Tibial artery (tissue), 4 donors: ENCODE data around the gene MYRIP.

ENCODE experiments used
- DNase-seq, 2 donors: peaks; one replicate each; pipeline ENCODE4 v3.0.0-alpha.2; 2019
- H3K27ac ChIP-seq, 2 donors: fragments of 200-600 bp; sonication (generic) in 1 of 2; 1 replicate in 1 of 2; 2 replicates in 1 of 2; pipeline ENCODE4 v1.5.1; 2018 to 2019; ENCODE audit warnings: mild to moderate bottlenecking in 1 of 2
- H3K27me3 ChIP-seq, 2 donors: fragments of 200-600 bp; sonication (generic) in 1 of 2; one replicate each; pipeline versions ENCODE4 v1.5.1 to v1.6.0; 2016 to 2019
- H3K36me3 ChIP-seq, 3 donors: fragments of 200-600 bp; sonication (generic) in 2 of 3; one replicate each; pipeline ENCODE4 v1.5.1; 2016 to 2019; ENCODE audit warnings: mild to moderate bottlenecking in 2 of 3
- H3K4me1 ChIP-seq, 4 donors: fragments of 200-600 bp; sonication (generic) in 2 of 4; 1 replicate in 3 of 4; 2 replicates in 1 of 4; pipeline ENCODE4 v1.5.1; 2016 to 2019
- H3K4me3 ChIP-seq, 2 donors: fragments of 200-600 bp; sonication (generic) in 1 of 2; 1 replicate in 1 of 2; 2 replicates in 1 of 2; pipeline ENCODE4 v1.5.1; 2018 to 2019; ENCODE audit warnings: mild to moderate bottlenecking in 2 of 2
- H3K9me3 ChIP-seq, 3 donors: fragments of 200-600 bp; sonication (generic) in 1 of 3; one replicate each; pipeline ENCODE4 v1.5.1; 2016 to 2019
- CTCF ChIP-seq, 2 experiments: fragments of 200-600 bp in 1 of 2; fragments of 450-650 bp in 1 of 2; IDR thresholded peaks; one replicate each; pipeline ENCODE4 v1.5.1; 2017 to 2019; ENCODE audit warnings: antibody characterized with exemption in 2 of 2, mild to moderate bottlenecking in 1 of 2, moderate library complexity in 1 of 2
- intact Hi-C: fragments of 100-400 bp; cut with DNase I; formaldehyde crosslinking; loops from one replicate; pipeline ENCODE4 v1.15.0; 2023; ENCODE audit warnings: low total_unique reads

MYRIP gene

GRCh38 chr3:40207796-40208195, 398.4 kb downstream of the MYRIP start:
- no peaks in the 10 kb centered on the region for H3K27me3 ChIP-seq

GRCh38 chr3:40208251-40208650, 398.8 kb downstream of the MYRIP start:
- no peaks in the 10 kb centered on the region for H3K4me1 ChIP-seq
- no peaks in the 10 kb centered on the region for H3K9me3 ChIP-seq
- TF ChIP-seq CTCF (IDR thresholded peaks at IDR 0.05) = no peak
- no peaks in the 10 kb centered on the region for H3K27me3 ChIP-seq
- H3K27ac ChIP-seq = no peak overlapping the region
- intact Hi-C loops = no loop called here
- DNase-seq = no peak
- no peaks in the 10 kb centered on the region for H3K36me3 ChIP-seq
- no peak overlapping the region for H3K4me3 ChIP-seq

More at GRCh38 chr3:40207796-40208195, 398.4 kb downstream of the MYRIP start:
- no peak overlapping the region for H3K27ac ChIP-seq
- TF ChIP-seq CTCF (IDR thresholded peaks at IDR 0.05) = no peak
- no peaks in the 10 kb centered on the region for H3K4me1 ChIP-seq
- no peaks in the 10 kb centered on the region for H3K9me3 ChIP-seq
- intact Hi-C loops = no loop called here
- no peak overlapping the region for H3K4me3 ChIP-seq
- no peak for DNase-seq
- H3K36me3 ChIP-seq = no peaks in the 10 kb centered on the region

- no peak for DNase-seq
- Histone ChIP-seq H3K9me3 (no peaks in the 10 kb centered on the region), H3K27ac (no peak overlapping the region), H3K4me1 (no peaks in the 10 kb centered on the region), H3K36me3 (no peaks in the 10 kb centered on the region), H3K4me3 (no peak overlapping the region), H3K27me3 (no peaks in the 10 kb centered on the region)
- TF ChIP-seq CTCF (IDR thresholded peaks at IDR 0.05) = no peak
- intact Hi-C loops = no loop called here
Observed at GRCh38 chr3:40211579-40211978, 402.2 kb downstream of the MYRIP start.

GRCh38 chr3:40213556-40213955, 404.1 kb downstream of the MYRIP start:
- no peak overlapping the region for H3K27ac ChIP-seq

GRCh38 chr3:40215015-40215414, 405.6 kb downstream of the MYRIP start:
- Histone ChIP-seq H3K4me3 (no peak overlapping the region), H3K36me3 (no peaks in the 10 kb centered on the region), H3K9me3 (no peaks in the 10 kb centered on the region), H3K27me3 (no peaks in the 10 kb centered on the region), H3K27ac (no peak overlapping the region), H3K4me1 (no peaks in the 10 kb centered on the region)
- TF ChIP-seq CTCF (IDR thresholded peaks at IDR 0.05) = no peak
- intact Hi-C loops = no loop called here
- DNase-seq = no peak

More at GRCh38 chr3:40213556-40213955, 404.1 kb downstream of the MYRIP start:
- intact Hi-C loops = no loop called here
- no peak for DNase-seq
- Histone ChIP-seq H3K9me3 (no peaks in the 10 kb centered on the region), H3K4me3 (no peak overlapping the region), H3K27me3 (no peaks in the 10 kb centered on the region), H3K36me3 (no peaks in the 10 kb centered on the region), H3K4me1 (no peaks in the 10 kb centered on the region)
- no peak for TF ChIP-seq CTCF (IDR thresholded peaks at IDR 0.05)

GRCh38 chr3:40216471-40216870, 407.1 kb downstream of the MYRIP start:
- H3K4me3 ChIP-seq = no peak overlapping the region
- H3K27ac ChIP-seq = no peak overlapping the region
- no peaks in the 10 kb centered on the region for H3K4me1 ChIP-seq
- no peak for TF ChIP-seq CTCF (IDR thresholded peaks at IDR 0.05)
- H3K9me3 ChIP-seq = no peaks in the 10 kb centered on the region
- H3K27me3 ChIP-seq = no peaks in the 10 kb centered on the region
- no peaks in the 10 kb centered on the region for H3K36me3 ChIP-seq
- intact Hi-C loops = no loop called here
- no peak for DNase-seq
